ENCODE measurements around the gene KCNIP3. TPM values are rescaled to one million over a fixed set of nuclear protein-coding genes. Genes with fewer than 3 reads are reported as not detected.
"Not testable (repeated sequence)": the region's sequence is repeated elsewhere in the genome, so short reads cannot be mapped to it uniquely, and the experiment has no call there.

The KCNIP3 gene
- total RNA-seq, 2 experiments from 2014 or later = not detected

DNA sequence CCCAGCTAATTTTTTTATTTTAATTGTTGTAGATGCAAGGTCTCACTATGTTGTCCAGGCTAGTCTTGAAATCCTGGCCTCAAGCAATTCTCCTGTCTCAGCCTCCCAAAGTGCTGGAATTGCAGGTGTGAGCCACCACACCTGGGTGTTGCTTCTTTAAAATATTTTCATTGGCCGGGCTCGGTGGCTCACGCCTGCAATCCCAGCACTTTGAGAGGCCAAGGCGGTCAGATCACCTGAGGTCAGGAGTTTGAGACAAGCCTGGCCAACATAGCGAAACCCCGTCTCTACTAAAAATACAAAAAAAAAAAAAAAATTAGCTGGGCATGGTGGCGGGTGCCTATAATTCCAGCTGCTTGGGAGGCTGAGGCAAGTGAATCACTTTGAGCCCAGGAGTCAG is 81.1 kb downstream of the KCNIP3 start:
- intact Hi-C loops (cut with micrococcal nuclease); H3K27me3 Mint-ChIP-seq; H3K4me3 Mint-ChIP-seq; H3K4me1 Mint-ChIP-seq (ENCODE audit: low read depth); DNase-seq; H3K27ac Mint-ChIP-seq; POLR2A ChIA-PET; H3K36me3 Mint-ChIP-seq; H3K9me3 Mint-ChIP-seq: not testable (repeated sequence)
- CTCF ChIA-PET = interaction anchor here (0.6 to 2.6 kb wide), 2 partner anchors 11 to 383 kb away, joined by 3 to 15 read pairs; no protein-coding TSS in a partner anchor

DNA sequence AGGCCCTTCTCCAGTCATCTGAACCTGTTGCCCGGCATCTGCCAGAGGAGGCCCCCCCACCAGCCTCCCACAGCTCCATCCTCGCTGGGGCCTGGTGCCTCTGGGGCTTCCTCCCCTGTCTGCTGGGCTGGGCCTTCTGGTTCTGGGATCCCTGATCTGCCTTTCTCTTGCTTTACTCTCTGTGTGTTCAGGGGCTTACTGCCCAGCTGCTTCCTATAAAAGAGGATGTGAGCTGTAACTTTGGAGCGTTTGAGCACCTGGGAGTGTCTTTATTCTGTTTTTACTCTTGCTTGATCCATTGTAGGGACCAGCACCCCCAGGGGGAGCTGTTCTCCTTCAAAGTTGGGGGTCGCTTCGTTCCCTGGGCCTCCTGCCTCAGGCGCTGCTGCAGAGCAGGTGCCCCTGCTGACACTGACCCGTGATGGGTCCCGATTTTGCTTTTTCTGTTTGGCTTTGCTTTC is 82.3 kb downstream of the KCNIP3 start:
- intact Hi-C loops (cut with micrococcal nuclease) = no loop called here
- Mint-ChIP-seq H3K27ac (no peak overlapping the region), H3K9me3 (no peaks in the 10 kb centered on the region), H3K36me3 (no peaks in the 10 kb centered on the region), H3K4me3 (no peak overlapping the region), H3K27me3 (peaks cover 6% of the 10 kb centered on the region), H3K4me1 (ENCODE audit: low read depth) (no peaks in the 10 kb centered on the region)
- no peak for DNase-seq
- ChIA-PET POLR2A (no interaction called here), CTCF (interaction anchor here (2.6 kb wide), 1 partner anchor 10 kb away, joined by 15 read pairs; no protein-coding TSS in a partner anchor)

DNA sequence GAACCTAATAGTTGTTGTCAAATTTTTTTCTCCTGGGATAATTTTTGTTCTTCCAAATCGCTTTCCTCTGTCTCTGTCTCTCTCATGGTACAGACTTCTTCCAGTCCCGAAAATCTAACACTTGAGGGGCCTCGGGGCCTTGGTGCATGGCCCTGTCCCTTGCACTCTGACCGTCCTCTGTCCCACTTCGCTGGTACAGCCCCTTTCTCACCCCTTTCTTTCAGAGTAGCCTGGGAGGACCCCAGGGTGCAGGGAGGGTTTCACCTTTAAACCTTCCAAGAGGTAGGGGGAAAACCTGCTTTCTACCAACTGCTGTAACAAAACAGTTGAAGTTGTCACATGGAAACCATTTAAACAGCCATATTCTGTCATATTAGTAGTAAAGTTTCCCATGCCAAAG is 83.1 kb downstream of the KCNIP3 start:
- H3K4me3 Mint-ChIP-seq = no peak overlapping the region
- no peaks in the 10 kb centered on the region for H3K4me1 Mint-ChIP-seq (ENCODE audit: low read depth)
- ChIA-PET POLR2A (no interaction called here), CTCF (interaction anchor here (2.6 kb wide), 1 partner anchor 9 kb away, joined by 15 read pairs; no protein-coding TSS in a partner anchor)
- intact Hi-C loops (cut with micrococcal nuclease) = no loop called here
- H3K9me3 Mint-ChIP-seq = no peaks in the 10 kb centered on the region
- no peak overlapping the region for H3K27ac Mint-ChIP-seq
- no peaks in the 10 kb centered on the region for H3K36me3 Mint-ChIP-seq
- DNase-seq = no peak
- H3K27me3 Mint-ChIP-seq = peaks cover 6% of the 10 kb centered on the region

DNA sequence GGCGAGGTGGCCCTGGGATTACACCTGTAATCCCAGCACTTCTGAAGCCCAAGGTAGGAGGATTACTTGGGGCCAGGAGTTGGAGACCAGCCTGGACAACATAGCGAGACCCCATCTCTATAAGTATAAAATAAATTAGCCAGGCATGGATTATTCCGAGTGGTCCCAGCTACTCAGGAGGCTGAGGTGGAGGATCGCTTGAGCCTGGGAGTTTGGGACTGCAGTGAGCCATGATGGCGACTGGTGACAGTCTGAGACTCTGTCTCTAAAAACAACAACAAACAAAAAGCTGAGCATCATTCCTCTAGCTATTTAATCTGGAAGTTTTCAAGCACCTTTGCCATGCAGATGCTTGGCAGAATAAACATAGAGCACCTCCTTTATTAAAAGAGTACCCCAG is 83.6 kb downstream of the KCNIP3 start:
- no peaks in the 10 kb centered on the region for H3K4me1 Mint-ChIP-seq (ENCODE audit: low read depth)
- DNase-seq = no peak
- no peak overlapping the region for H3K4me3 Mint-ChIP-seq
- intact Hi-C loops (cut with micrococcal nuclease) = no loop called here
- CTCF ChIA-PET = interaction anchor here (2.6 kb wide), 1 partner anchor 8 kb away, joined by 15 read pairs; no protein-coding TSS in a partner anchor
- H3K36me3 Mint-ChIP-seq = no peaks in the 10 kb centered on the region
- H3K27me3 Mint-ChIP-seq = peaks cover 6% of the 10 kb centered on the region
- POLR2A ChIA-PET = no interaction called here
- no peaks in the 10 kb centered on the region for H3K9me3 Mint-ChIP-seq
- H3K27ac Mint-ChIP-seq = no peak overlapping the region

DNA sequence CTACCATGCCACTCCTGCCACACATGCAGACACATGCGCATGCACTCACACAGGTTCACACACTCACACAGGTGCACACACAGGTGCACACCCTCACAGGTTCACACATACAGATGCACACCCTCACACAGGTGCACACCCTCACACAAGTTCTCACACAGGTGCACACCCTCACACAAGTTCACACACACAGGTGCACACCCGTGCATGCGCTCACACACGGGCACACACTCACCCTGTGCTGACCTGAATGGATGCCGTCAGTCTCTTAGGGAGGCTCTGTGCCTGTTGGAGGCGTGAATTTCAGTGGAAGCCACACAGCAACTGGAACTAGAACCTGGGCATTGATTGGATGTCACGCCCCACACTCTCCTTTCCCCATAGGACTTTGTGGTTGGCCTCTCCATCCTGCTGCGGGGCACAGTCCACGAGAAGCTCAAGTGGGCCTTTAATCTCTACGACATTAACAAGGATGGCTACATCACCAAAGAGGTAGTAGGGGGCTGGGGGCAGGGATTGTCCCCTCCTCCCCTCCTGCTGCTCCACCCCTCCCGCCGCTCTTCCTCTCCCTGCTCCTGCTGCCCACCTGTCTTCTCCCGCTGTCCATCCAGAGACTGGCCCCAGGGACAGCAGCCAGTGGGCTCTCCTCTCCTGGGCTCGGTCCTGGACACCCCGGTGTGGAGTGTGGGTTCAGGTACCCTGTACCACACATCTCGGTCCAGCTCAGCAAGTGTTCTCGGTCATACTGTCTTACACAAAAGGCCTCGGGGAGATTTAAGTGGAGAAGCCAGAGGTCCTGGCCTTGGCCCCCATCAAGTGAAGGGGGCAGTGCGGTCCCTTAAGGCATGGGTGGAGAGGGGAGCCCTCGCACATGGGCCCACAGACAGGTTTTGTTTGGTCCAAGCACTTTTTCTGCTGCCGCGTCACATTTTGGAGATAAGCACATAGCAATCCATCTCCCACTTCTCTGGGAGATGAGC is 84.4 kb downstream of the KCNIP3 start:
- no peaks in the 10 kb centered on the region for H3K36me3 Mint-ChIP-seq
- DNase-seq = no peak
- CTCF ChIA-PET = no interaction called here
- peaks cover 4% of the 10 kb centered on the region for H3K27me3 Mint-ChIP-seq
- POLR2A ChIA-PET = no interaction called here
- H3K4me1 Mint-ChIP-seq (ENCODE audit: low read depth) = no peaks in the 10 kb centered on the region
- intact Hi-C loops (cut with micrococcal nuclease) = no loop called here
- H3K4me3 Mint-ChIP-seq = no peak overlapping the region
- H3K27ac Mint-ChIP-seq = no peak overlapping the region
- no peaks in the 10 kb centered on the region for H3K9me3 Mint-ChIP-seq

DNA sequence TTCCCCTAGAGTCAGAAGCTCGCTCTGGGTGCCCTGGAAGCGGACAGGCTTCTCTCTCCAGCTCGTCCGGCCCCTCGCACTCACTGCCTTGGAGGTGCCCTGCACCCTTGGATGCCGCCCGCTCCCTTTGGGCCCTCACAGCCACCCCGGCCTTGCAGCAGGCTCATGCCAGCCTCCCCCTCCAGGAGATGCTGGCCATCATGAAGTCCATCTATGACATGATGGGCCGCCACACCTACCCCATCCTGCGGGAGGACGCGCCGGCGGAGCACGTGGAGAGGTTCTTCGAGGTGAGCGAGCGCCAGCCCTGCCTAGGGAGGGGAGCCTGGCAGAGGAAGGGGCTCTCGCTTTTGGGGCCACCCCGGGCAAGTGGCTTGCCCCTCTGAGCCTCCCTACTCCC is 85.0 kb downstream of the KCNIP3 start:
- Mint-ChIP-seq H3K27me3 (peaks cover 4% of the 10 kb centered on the region), H3K4me3 (no peak overlapping the region), H3K4me1 (ENCODE audit: low read depth) (no peaks in the 10 kb centered on the region), H3K27ac (no peak overlapping the region), H3K9me3 (no peaks in the 10 kb centered on the region), H3K36me3 (no peaks in the 10 kb centered on the region)
- ChIA-PET CTCF (no interaction called here), POLR2A (no interaction called here)
- no peak for DNase-seq
- intact Hi-C loops (cut with micrococcal nuclease) = no loop called here

DNA sequence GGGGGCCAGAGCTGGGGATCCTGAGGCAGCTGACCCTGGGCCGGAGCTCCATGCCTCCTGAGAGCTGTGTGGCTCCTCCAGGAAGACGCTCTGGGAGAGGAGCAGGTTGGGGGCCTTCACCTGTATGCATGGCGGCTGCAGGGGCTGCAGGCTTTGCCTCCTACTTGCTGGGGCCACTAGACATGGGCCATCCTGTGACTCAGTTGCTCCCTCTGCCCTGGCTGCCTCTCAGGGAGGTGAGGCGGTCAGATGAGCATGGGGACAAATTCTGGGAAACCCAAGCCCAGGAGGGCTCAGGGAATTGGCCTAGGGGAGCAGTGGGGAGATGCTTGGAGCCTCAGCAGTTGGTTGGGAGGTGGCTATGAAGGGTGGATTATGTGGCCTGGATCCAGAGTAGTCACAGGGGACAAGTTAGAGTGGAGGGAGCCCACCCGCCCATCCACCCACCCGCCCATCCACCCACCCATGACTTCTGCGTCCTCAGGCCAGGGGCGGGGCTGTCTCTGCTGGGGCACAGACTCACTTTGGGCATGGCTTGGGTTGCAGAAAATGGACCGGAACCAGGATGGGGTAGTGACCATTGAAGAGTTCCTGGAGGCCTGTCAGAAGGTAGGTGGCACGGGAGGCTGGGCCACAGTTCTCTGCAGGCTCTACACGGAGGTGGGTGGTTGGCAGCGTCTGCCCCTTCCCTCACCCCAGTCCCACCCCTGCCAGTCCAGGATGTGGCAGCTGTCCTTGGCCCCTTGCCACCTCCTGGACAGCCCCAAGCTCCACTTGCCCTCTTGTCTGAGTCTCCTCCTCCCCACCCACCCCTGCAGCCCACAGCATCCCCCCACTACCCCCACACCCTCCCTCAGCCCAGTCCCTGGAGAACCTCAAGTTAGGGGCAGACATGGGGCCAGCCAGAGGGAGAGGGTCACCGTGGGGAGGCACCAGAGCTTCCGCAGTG is 85.8 kb downstream of the KCNIP3 start:
- POLR2A ChIA-PET = no interaction called here
- CTCF ChIA-PET = no interaction called here
- intact Hi-C loops (cut with micrococcal nuclease) = no loop called here
- H3K27ac Mint-ChIP-seq = no peak overlapping the region
- no peak for DNase-seq
- H3K9me3 Mint-ChIP-seq = no peaks in the 10 kb centered on the region
- peaks cover 4% of the 10 kb centered on the region for H3K27me3 Mint-ChIP-seq
- H3K4me3 Mint-ChIP-seq = no peak overlapping the region
- H3K4me1 Mint-ChIP-seq (ENCODE audit: low read depth) = no peaks in the 10 kb centered on the region
- H3K36me3 Mint-ChIP-seq = no peaks in the 10 kb centered on the region

DNA sequence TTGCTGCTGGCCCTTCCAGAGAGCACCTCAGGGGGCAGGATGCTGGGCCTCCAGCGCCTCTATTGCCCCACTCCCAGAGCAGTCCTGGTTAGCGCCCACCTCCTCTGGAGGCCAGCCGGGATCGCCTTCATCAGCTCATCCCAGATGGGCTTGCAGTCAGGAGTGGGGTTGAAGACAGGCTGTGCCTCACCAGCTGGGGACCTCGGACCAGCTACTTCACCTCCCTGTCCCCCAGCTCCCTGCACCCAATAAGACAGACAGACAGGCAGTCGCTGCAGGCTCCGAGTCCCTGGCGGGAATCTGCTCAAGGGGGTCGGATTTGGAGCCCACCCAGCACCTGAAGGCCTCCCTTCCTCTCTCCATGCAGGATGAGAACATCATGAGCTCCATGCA is 86.5 kb downstream of the KCNIP3 start:
- intact Hi-C loops (cut with micrococcal nuclease) = no loop called here
- Mint-ChIP-seq H3K27me3 (peaks cover 4% of the 10 kb centered on the region), H3K4me3 (no peak overlapping the region), H3K27ac (no peak overlapping the region), H3K36me3 (no peaks in the 10 kb centered on the region), H3K9me3 (no peaks in the 10 kb centered on the region), H3K4me1 (ENCODE audit: low read depth) (no peaks in the 10 kb centered on the region)
- DNase-seq = no peak
- CTCF ChIA-PET = no interaction called here
- POLR2A ChIA-PET = no interaction called here

DNA sequence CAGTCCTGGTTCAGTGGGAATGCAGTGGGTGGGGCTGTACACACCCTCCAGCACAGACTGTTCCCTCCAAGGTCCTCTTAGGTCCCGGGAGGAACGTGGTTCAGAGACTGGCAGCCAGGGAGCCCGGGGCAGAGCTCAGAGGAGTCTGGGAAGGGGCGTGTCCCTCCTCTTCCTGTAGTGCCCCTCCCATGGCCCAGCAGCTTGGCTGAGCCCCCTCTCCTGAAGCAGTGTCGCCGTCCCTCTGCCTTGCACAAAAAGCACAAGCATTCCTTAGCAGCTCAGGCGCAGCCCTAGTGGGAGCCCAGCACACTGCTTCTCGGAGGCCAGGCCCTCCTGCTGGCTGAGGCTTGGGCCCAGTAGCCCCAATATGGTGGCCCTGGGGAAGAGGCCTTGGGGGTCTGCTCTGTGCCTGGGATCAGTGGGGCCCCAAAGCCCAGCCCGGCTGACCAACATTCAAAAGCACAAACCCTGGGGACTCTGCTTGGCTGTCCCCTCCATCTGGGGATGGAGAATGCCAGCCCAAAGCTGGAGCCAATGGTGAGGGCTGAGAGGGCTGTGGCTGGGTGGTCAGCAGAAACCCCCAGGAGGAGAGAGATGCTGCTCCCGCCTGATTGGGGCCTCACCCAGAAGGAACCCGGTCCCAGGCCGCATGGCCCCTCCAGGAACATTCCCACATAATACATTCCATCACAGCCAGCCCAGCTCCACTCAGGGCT is 87.9 kb downstream of the KCNIP3 start:
- H3K36me3 Mint-ChIP-seq = no peaks in the 10 kb centered on the region
- peaks cover 4% of the 10 kb centered on the region for H3K27me3 Mint-ChIP-seq
- no peaks in the 10 kb centered on the region for H3K9me3 Mint-ChIP-seq
- no peaks in the 10 kb centered on the region for H3K4me1 Mint-ChIP-seq (ENCODE audit: low read depth)
- DNase-seq = no peak
- no peak overlapping the region for H3K4me3 Mint-ChIP-seq
- intact Hi-C loops (cut with micrococcal nuclease) = no loop called here
- ChIA-PET POLR2A (no interaction called here), CTCF (interaction anchor here (0.7 kb wide), 1 partner anchor 96 kb away, joined by 3 read pairs; no protein-coding TSS in a partner anchor)
- no peak overlapping the region for H3K27ac Mint-ChIP-seq

DNA sequence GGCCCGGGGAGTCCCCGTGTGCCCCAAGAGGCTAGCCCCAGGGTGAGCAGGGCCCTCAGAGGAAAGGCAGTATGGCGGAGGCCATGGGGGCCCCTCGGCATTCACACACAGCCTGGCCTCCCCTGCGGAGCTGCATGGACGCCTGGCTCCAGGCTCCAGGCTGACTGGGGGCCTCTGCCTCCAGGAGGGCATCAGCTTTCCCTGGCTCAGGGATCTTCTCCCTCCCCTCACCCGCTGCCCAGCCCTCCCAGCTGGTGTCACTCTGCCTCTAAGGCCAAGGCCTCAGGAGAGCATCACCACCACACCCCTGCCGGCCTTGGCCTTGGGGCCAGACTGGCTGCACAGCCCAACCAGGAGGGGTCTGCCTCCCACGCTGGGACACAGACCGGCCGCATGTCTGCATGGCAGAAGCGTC is 88.4 kb downstream of the KCNIP3 start:
- no peaks in the 10 kb centered on the region for H3K36me3 Mint-ChIP-seq
- H3K27me3 Mint-ChIP-seq = peaks cover 4% of the 10 kb centered on the region
- CTCF ChIA-PET = no interaction called here
- no peaks in the 10 kb centered on the region for H3K4me1 Mint-ChIP-seq (ENCODE audit: low read depth)
- H3K27ac Mint-ChIP-seq = no peak overlapping the region
- no peak for DNase-seq
- H3K4me3 Mint-ChIP-seq = no peak overlapping the region
- POLR2A ChIA-PET = no interaction called here
- no peaks in the 10 kb centered on the region for H3K9me3 Mint-ChIP-seq
- intact Hi-C loops (cut with micrococcal nuclease) = no loop called here

DNA sequence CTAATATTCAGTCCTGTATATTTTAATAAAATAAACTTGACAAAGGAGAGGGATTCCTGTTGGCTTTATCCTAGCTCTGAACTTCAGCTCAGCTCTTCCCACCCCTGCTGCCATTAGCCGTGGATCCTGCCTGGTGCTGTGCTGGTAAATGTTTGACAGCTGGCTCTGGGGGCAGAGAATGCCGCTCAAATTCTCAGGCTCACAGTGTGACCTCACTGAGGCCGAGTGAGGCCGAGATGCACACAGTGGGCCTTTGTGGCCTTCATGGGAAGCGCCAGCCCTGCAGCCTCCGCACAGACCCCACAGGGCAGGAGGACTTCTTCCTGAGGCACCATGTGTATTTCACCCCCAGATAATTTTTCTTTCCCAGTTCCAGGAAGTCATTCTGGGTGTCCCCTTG is 88.9 kb downstream of the KCNIP3 start:
- ChIA-PET CTCF (no interaction called here), POLR2A (no interaction called here)
- no peaks in the 10 kb centered on the region for H3K36me3 Mint-ChIP-seq
- no peaks in the 10 kb centered on the region for H3K4me1 Mint-ChIP-seq (ENCODE audit: low read depth)
- no peaks in the 10 kb centered on the region for H3K9me3 Mint-ChIP-seq
- H3K27me3 Mint-ChIP-seq = peaks cover 4% of the 10 kb centered on the region
- H3K4me3 Mint-ChIP-seq = no peak overlapping the region
- DNase-seq = no peak
- intact Hi-C loops (cut with micrococcal nuclease) = no loop called here
- H3K27ac Mint-ChIP-seq = no peak overlapping the region

DNA sequence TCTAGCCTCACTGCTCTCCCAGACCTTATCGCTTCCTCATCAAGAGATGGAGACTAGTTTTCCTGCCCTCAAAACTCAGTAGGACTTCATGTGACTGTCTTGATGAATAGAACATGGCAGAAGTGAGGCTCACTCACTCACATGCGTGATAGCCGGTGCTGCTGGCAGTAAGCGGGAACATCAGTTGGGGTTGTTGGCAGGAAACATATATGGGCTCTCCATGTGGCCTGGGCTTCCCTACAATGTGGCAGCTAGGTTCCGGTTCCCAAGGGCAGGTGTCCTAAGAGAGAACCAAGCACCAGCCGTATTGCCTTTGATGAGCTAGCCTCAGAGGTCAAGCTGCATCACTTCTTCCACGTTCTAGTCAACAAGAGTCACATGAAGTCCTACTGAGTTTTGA is 90.2 kb downstream of the KCNIP3 start:
- Mint-ChIP-seq H3K4me1 (ENCODE audit: low read depth) (no peaks in the 10 kb centered on the region), H3K36me3 (no peaks in the 10 kb centered on the region), H3K27me3 (no peaks in the 10 kb centered on the region), H3K27ac (no peak overlapping the region), H3K9me3 (no peaks in the 10 kb centered on the region), H3K4me3 (no peak overlapping the region)
- CTCF ChIA-PET = interaction anchor here (0.7 kb wide), 1 partner anchor 41 kb away, joined by 3 read pairs; no protein-coding TSS in a partner anchor
- intact Hi-C loops (cut with micrococcal nuclease) = no loop called here
- DNase-seq = no peak
- POLR2A ChIA-PET = no interaction called here
